Neural progenitor cell (in vitro differentiated cells): ENCODE results near the gene ECT2L.

ENCODE experiments used
- CTCF ChIP-seq: fragments of 200-600 bp; sonication (generic); IDR thresholded peaks from 2 replicates; pipeline ENCODE4 v1.5.1; 2017; ENCODE audit warnings: antibody characterized with exemption, mild to moderate bottlenecking
- EZH2 ChIP-seq: fragments of 200-600 bp; sonication (generic); IDR thresholded peaks from 2 replicates; pipeline ENCODE4 v1.6.1; 2017; ENCODE audit warnings: antibody characterized with exemption, mild to moderate bottlenecking, moderate library complexity
- EZH2phosphoT487 ChIP-seq: fragments of 200-600 bp; sonication (generic); IDR thresholded peaks from 2 replicates; pipeline ENCODE4 v1.6.1; 2017; ENCODE audit warnings: antibody characterized with exemption

- TF ChIP-seq CTCF = no peak
- TF ChIP-seq EZH2 = no peak
- TF ChIP-seq EZH2phosphoT487 = no peak
Measured at GRCh38 chr6:138914701-138915100, 118.8 kb downstream of the ECT2L start.
